ENCODE measurements around the gene KIAA1143. TPM values are rescaled to one million over a fixed set of nuclear protein-coding genes. Genes with fewer than 3 reads are reported as not detected.
A peak's percentile ranks its signal among the peaks of the same experiment; 100 is the strongest.

Gene KIAA1143
- 7.4 and 8.6 TPM in 2 replicates for total RNA-seq (2014; rRNA removed; shearing (Covaris generic))

- DNase-seq (ENCODE audit: low spot score): peak; percentile 92
These were observed at the start of gene KIAA1143, which contains the start of gene KIF15 for GRCh38 chr3:44761424-44762169. Gene KIAA1143 (minus strand): TSS chr3:44761619. CDS start chr3:44761602, 17 bp downstream. Gene KIF15 (plus strand): TSS chr3:44761794. CDS start chr3:44761866, 72 bp downstream.

DNA sequence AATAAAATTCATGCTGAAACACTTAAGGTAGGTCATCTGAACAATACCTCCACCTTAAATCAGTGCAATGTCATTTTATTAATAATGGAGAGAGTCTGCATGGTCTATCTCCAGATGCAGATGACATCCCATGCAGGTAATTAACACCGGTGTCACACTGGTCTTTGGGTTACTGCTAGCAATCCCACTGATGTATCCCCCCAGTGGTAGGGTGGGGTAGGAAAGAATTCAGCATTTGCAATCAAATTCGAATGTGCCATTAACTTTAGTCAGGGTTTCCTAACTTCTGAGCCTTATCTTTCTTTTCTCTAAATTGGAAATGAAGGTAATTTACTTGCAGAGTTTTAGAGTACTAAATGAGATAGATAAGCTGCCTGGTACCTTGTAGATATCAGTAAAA, 44.5 kb upstream of the KIAA1143 start:
- DNase-seq (ENCODE audit: low spot score): no peak

DNA sequence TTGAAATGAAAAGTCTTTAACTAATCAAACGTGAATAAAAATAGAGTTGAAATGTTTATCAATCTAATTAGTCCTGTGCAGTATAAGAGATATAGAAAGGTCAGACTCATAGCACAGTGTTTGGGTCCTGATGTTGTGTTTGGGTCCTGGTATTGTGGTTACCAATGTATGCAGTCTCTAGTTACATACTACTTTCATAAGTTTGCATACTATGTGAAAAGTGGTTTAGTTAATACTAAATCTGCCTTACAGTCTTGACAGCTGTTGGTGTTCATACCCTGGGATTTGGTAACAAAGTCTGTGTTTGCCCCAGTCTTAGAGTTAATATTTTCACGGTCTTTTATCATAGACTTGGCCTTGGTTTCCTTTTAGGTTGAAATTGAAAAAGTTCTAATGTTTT, 41.9 kb upstream of the KIAA1143 start:
- no peak for DNase-seq (ENCODE audit: low spot score)

DNA sequence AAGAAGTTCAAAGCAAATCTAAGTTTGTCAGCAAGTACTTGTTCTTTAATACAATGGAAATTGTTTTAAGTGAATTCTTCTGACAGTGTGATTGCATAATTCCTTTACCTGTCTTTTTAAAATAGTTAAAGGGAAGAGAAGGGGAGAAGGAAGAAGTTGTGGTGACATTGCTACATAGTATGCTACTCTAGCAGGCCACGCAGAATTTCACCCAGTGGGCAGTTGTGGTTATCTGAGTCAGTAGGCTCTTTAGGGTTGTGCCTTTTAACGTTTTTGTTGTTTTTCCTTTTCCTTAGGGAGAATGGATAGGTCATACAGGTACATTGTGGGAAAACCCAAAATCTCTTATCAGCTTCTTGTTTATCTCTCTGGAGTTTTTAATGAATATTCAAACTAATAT, 40.6 kb upstream of the KIAA1143 start:
- no peak for DNase-seq (ENCODE audit: low spot score)

DNA sequence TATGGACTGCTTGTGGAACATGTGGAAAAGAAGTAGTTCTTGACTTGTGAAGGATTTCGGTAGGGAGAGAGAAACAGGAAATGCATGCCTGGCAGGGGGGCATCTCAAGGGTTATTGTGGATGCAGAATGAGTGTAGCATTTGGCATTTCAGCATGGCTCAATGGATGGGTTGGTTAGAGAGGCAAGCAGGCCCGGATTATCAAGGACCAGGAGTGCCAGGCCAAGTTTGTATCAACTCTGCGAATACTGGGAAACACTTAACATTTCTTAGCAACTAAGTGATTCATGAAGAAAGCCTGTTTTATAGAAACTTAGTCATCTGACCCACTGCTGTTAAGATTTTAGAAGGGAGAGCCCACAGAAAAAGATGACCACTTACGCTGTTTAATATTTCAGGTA, 33.8 kb upstream of the KIAA1143 start:
- no peak for DNase-seq (ENCODE audit: low spot score)

- no peak for DNase-seq (ENCODE audit: low spot score)
These were observed 21.5 kb upstream of the KIAA1143 start for GRCh38 chr3:44782891-44783290.

- DNase-seq (ENCODE audit: low spot score): no peak
These were observed 10.7 kb upstream of the KIAA1143 start for GRCh38 chr3:44772099-44772442.

DNA sequence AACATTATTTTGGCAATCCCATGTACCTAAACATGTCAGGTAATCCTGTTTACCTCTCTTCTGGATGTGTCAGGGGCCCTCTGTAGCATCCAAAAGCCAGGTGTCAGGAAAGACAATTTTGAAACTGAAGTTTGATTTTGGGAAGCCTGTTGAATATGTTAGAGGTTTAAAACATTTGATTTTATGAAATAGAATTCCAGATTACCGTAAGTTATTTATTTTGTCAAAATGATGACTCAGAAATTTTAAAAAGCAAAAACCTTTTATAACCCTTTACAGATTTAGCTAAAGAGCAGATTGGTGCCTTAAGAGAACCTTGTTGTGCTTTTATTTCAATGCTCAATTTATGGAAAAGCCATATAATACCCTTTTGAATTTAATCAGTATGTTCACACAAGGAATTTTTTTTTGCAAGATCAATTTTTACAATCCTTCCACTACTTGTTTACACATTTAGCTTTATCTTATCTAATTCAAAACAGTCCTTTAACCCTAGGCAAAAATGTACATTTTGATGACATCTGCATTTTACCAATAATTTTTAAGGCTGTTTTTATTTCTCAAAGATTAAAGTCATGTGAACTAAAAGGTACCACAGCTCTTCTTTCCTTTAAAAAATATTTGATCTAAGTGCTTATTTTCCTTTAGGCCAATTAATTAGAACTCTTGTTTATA, 10.1 kb upstream of the KIAA1143 start:
- DNase-seq (ENCODE audit: low spot score): no peak

- DNase-seq (ENCODE audit: low spot score): no peak
These were observed 2.8 kb upstream of the KIAA1143 start for GRCh38 chr3:44764248-44764647.

- DNase-seq (ENCODE audit: low spot score): no peak
These were observed 1.3 kb upstream of the KIAA1143 start for GRCh38 chr3:44762690-44763089.

DNA sequence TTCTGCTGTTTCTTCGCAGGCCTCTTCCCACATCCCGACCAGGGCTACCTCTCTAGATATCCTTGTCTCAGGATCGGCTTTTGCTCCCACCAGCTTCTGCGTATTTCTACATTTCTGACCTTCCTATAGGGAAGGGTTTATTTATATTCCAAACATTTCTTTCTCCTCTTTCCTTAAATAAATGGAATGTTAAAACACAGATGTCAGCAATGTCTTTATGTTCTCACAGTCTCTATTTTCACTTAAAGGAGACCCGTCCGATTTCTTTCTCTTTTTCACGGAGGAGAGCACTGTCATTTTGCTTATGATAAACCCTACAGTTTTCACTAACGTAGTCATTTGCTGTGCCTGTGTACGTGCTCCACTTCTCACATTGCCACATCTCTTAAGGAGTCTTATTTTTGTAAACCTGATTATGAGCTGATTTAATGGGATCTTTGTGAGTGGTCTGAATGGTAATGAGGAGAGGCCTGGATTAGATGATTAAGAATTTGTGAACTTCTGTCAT, 805 bp upstream of the KIAA1143 start:
- peak; percentile 54 for DNase-seq (ENCODE audit: low spot score)

DNA sequence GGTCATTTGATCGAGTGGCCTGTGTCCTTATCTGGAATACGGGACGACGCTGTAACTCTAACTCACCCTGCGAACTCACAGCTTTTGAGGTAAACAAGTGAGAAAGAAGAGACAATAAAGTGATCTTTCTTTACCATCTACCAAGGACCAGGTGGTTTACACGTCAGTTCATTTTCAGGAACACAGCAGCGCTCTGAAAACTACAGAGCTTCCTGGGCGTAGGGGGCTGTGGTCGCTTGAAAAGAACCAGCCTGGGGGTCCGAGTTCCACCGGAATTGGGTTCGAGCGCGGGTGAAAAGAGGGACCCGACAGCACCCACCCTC, 357 bp downstream of the KIAA1143 start:
- peak; percentile 7 for DNase-seq (ENCODE audit: low spot score)

GRCh38 chr3:44734646-44735168, 26.7 kb downstream of the KIAA1143 start:
- no peak for DNase-seq (ENCODE audit: low spot score)

DNA sequence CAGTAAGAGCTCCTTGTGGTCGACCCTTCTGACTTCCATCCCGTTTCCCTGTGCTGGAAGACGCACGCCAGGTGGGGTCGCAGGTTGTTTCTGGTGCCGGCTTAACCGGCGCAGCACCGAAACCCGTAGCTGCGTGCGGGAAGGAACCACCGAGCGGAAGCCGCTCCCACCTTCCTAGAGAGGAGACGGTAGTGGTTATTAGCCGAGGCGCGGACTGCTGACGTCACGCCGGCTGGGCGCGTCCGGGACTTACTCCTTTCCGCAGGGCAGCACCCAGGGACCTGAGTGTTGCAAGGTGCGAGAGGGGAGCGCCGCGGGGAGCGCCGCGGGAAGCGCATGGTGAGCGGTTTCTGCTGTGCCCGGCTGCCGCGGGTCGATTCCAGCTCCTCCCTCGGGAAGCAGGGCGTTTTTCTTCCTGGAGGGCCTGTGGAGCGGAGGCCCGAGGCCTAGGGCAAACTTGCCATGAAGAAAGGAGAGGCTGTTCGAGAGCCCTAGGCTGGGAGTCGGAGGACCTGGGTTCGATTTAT, 32.0 kb downstream of the KIAA1143 start, which contains the start of gene ZNF501:
Gene ZNF501 (plus strand): TSS at position 252 of the 527 bp plus-strand sequence. CDS start 4,787 bp downstream, outside the sequence.
- DNase-seq (ENCODE audit: low spot score): peak; percentile 82

- DNase-seq (ENCODE audit: low spot score): no peak
These were observed 39.4 kb downstream of the KIAA1143 start for GRCh38 chr3:44722103-44722401.

DNA sequence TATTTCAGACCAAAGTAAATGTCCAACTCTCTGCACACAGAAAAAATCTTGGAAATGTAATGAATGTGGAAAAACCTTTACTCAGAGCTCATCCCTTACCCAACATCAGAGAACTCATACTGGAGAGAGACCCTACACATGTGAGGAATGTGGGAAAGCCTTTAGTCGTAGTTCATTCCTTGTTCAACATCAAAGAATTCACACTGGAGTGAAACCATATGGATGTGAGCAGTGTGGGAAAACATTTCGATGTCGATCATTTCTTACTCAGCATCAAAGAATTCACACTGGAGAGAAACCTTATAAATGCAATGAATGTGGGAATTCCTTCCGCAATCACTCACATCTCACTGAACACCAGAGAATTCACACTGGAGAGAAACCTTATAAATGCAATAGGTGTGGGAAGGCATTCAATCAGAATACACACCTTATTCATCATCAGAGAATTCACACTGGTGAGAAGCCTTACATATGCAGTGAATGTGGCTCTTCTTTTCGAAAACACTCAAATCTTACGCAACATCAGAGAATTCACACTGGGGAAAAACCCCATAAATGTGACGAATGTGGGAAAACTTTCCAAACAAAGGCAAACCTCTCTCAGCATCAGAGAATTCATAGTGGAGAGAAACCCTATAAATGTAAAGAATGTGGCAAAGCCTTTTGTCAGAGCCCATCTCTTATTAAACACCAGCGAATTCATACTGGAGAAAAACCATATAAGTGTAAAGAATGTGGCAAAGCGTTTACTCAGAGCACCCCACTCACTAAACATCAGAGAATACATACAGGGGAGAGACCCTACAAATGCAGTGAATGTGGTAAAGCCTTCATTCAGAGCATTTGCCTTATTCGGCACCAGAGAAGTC, 40.0 kb downstream of the KIAA1143 start:
- no peak for DNase-seq (ENCODE audit: low spot score)

- peak; percentile 60 for DNase-seq (ENCODE audit: low spot score)
These were observed 48.9 kb downstream of the KIAA1143 start, which contains the start of gene ZNF502 for GRCh38 chr3:44712455-44713075. Gene ZNF502 (plus strand): TSS chr3:44712660. CDS start chr3:44720262, 7,602 bp downstream.

All from HT-29 (cell line).